ENCODE data around the gene ACOXL. TPM values are rescaled to one million over a fixed set of nuclear protein-coding genes. Genes with fewer than 3 reads are reported as not detected.

Gene ACOXL
- total RNA-seq, 4 donors from 2014 or later: not detected

DNA sequence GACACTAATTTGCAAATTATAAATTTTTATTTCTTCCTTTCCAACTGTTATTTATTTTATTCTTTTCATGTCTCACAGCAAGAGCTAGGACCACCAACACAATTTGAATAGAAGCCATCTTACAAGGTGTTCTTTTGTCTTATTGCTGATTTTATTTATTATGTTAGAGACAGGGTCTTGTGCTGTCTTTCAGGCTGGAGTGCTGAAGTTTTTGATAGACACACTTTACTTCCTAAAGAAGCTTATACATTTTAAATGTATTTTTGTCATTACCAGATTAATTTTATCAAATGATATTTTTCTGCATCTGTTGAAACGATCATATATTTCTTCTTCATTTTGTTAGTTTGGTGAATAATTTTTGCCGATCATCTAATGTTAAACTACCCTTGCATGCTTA is 258.1 kb downstream of the ACOXL start:
- Histone ChIP-seq H3K4me3 (no peak overlapping the region), H3K4me1 (peaks cover 0 to 18% (median 0%) of the 10 kb centered on the region in 4 donors), H3K27ac (no peak overlapping the region), H3K27me3 (no peaks in the 10 kb centered on the region), H3K9me3 (no peaks in the 10 kb centered on the region), H3K36me3 (no peaks in the 10 kb centered on the region)
- no peak for DNase-seq
- TF ChIP-seq POLR2A (IDR thresholded peaks at IDR 0.05): no peak
- TF ChIP-seq, protein P1, sequence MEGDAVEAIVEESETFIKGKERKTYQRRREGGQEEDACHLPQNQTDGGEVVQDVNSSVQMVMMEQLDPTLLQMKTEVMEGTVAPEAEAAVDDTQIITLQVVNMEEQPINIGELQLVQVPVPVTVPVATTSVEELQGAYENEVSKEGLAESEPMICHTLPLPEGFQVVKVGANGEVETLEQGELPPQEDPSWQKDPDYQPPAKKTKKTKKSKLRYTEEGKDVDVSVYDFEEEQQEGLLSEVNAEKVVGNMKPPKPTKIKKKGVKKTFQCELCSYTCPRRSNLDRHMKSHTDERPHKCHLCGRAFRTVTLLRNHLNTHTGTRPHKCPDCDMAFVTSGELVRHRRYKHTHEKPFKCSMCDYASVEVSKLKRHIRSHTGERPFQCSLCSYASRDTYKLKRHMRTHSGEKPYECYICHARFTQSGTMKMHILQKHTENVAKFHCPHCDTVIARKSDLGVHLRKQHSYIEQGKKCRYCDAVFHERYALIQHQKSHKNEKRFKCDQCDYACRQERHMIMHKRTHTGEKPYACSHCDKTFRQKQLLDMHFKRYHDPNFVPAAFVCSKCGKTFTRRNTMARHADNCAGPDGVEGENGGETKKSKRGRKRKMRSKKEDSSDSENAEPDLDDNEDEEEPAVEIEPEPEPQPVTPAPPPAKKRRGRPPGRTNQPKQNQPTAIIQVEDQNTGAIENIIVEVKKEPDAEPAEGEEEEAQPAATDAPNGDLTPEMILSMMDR (IDR thresholded peaks at IDR 0.05): no peak

DNA sequence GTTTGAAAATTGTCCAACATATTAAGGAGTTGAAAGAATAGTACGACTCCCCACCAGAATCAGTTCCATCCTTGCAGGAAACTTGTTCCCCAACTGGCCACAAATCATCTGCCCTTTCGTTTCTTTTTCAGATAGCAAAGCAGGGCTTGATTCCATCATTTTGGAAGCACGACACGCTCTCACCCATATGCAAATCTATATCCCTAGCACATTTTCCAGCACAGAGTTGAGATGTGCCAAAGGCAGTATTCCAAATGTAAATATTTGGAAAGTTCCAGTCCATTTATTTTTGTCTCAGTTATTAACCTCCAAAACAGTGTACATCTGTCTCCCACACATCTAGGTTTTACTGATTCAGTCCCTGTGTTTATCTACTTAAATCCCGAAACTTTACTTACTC is 259.5 kb downstream of the ACOXL start:
- Histone ChIP-seq H3K27ac (no peak overlapping the region), H3K36me3 (no peaks in the 10 kb centered on the region), H3K4me3 (no peak overlapping the region), H3K4me1 (peaks cover 0 to 18% (median 0%) of the 10 kb centered on the region in 4 donors), H3K27me3 (no peaks in the 10 kb centered on the region), H3K9me3 (no peaks in the 10 kb centered on the region)
- TF ChIP-seq POLR2A (IDR thresholded peaks at IDR 0.05): no peak
- TF ChIP-seq, protein P1 (IDR thresholded peaks at IDR 0.05): no peak
- no peak for DNase-seq

DNA sequence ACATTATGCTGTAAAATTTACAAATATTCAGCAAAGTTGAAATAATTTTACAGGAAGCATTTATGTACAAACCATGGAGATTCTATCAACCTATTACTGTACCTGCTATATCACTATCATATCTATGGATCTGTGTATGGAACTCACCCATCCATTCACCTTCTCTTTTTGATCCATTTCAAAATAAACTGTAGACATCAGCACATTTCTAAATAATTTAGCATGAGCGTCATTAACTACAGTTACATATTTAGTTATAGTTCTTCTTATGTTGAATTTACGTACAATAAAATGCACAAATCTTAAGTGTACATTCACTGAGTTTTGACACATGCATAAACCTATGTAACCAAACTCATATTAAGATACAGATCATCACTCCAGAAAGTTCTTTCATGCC is 260.5 kb downstream of the ACOXL start:
- Histone ChIP-seq H3K27ac (no peak overlapping the region), H3K27me3 (no peaks in the 10 kb centered on the region), H3K36me3 (no peaks in the 10 kb centered on the region), H3K4me1 (peaks cover 0 to 18% (median 0%) of the 10 kb centered on the region in 4 donors), H3K4me3 (no peak overlapping the region), H3K9me3 (no peaks in the 10 kb centered on the region)
- TF ChIP-seq, protein P1 (IDR thresholded peaks at IDR 0.05): no peak
- no peak for TF ChIP-seq POLR2A (IDR thresholded peaks at IDR 0.05)
- DNase-seq: no peak

DNA sequence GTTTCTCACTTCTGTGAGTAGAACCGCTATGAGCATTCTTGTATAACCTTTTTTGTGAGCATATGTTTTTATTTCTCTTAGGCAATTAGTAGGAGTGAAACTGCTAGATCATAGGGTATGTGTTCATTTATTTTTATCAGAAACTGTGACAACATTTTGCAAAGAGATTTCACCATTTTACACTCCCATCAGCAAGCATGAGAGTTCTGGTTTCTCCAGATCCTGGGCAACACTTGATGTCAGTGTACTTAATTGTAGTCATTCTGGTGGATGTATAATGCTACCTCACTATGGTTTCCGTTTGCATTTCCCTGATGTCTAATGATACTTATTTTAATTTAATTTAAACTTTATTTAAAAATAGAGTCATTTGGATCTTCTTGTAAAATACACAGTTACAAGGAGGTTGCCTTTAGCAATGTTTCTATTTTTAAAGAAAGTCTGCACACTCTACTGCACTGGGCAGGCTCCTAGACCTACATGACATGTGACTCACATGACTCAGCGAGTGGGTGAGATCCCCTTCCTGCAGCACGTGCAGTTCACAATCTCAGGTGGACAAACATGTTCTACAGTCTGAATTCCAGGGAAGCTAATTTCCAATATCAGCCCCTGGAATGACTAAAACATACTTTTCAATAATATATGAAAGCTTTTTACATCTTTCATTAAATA is 261.3 kb downstream of the ACOXL start:
- H3K27ac ChIP-seq: no peak overlapping the region
- DNase-seq: peak in 2 of 3 donors; percentile 23 to 52
- H3K36me3 ChIP-seq: no peaks in the 10 kb centered on the region
- no peaks in the 10 kb centered on the region for H3K9me3 ChIP-seq
- H3K27me3 ChIP-seq: no peaks in the 10 kb centered on the region
- no peak overlapping the region for H3K4me3 ChIP-seq
- no peak for TF ChIP-seq POLR2A (IDR thresholded peaks at IDR 0.05)
- TF ChIP-seq, protein P1 (IDR thresholded peaks at IDR 0.05): no peak
- peaks cover 0 to 18% (median 0%) of the 10 kb centered on the region in 4 donors for H3K4me1 ChIP-seq

DNA sequence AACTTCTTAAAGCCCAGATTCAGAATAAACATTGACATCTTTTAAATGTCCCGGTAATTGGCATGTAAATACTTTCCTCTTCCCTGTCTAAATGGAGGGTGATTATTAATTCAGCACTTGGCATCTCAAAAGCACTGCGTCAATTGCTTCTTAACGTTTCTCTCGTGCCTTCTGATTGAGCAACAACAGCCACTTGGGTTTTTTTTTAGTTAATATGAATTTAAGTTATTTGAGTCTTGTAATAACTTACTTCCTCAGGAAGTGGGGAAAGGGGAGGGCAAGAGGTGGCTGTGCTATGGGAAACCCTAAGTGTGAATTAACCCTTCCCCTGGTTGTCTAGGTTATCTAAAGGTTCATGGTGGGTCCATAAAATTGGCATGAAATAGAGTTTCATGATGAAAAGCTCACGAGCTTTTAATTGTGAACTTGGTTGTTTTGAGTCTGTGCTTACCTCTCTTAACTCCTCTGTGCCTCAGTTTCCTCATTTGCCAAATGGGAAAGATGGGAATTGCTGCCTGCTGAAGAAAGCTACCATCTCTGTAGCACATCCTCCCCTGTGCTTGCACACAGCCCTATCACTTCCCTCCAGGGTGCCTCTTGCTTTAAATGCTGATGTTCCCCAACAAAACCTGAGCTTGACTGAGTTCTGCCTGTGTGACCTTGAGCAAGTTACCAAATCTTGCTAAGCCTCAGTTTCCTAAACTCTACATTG is 262.0 kb downstream of the ACOXL start:
- no peaks in the 10 kb centered on the region for H3K36me3 ChIP-seq
- no peaks in the 10 kb centered on the region for H3K9me3 ChIP-seq
- no peak overlapping the region for H3K4me3 ChIP-seq
- DNase-seq: no peak
- peaks cover 0 to 18% (median 0%) of the 10 kb centered on the region in 4 donors for H3K4me1 ChIP-seq
- no peaks in the 10 kb centered on the region for H3K27me3 ChIP-seq
- no peak overlapping the region for H3K27ac ChIP-seq
- TF ChIP-seq POLR2A (IDR thresholded peaks at IDR 0.05): no peak
- TF ChIP-seq, protein P1 (IDR thresholded peaks at IDR 0.05): no peak
